Stimulated activated naive CD8-positive, alpha-beta T cell treated with anti-CD3 and anti-CD28 coated beads, Interleukin-15, amount 100 ng/mL, for 72 hours (primary cell): ENCODE data around the gene ZNF770.
A peak's percentile ranks its signal among the peaks of the same experiment; 100 is the strongest.

Source experiments
- ATAC-seq: fragments of 150-1000 bp; cut with Tn5 transposase; 2 replicates; pipeline ENCODE4 v1.10.0; 2021; ENCODE audit warnings: mild to moderate bottlenecking, moderate library complexity
- DNase-seq, 2 donors: peaks; one replicate each; pipeline ENCODE4 v3.0.0; 2021 to 2022
- H3K27ac Mint-ChIP-seq, 2 donors: one replicate each; pipeline ENCODE4 v1.8.0; 2022; ENCODE audit warnings: mild to moderate bottlenecking in 2 of 2, mixed read lengths in 2 of 2, moderate library complexity in 2 of 2
- H3K27me3 Mint-ChIP-seq: one replicate; pipeline ENCODE4 v1.8.0; 2022; ENCODE audit warnings: mixed read lengths
- H3K4me1 Mint-ChIP-seq: one replicate; pipeline ENCODE4 v1.8.0; 2022; ENCODE audit warnings: mild to moderate bottlenecking, mixed read lengths
- H3K4me3 Mint-ChIP-seq, 2 donors: one replicate each; pipeline ENCODE4 v1.8.0; 2022; ENCODE audit warnings: mild to moderate bottlenecking in 2 of 2, mixed read lengths in 2 of 2, moderate library complexity in 1 of 2
- H3K9me3 Mint-ChIP-seq, 2 donors: one replicate each; pipeline ENCODE4 v1.8.0; 2022; ENCODE audit warnings: mixed read lengths in 2 of 2

Gene ZNF770

GRCh38 chr15:34988027-34988902 is at the start of gene ZNF770:
TSS of gene ZNF770 (minus strand) at chr15:34988287. CDS start at chr15:34983434, 4,853 bp downstream.
- ATAC-seq (peak; percentile 94), DNase-seq (peak; percentile 88 to 90)
- Mint-ChIP-seq H3K4me1 (peaks cover 46% of the 10 kb centered on the region), H3K9me3 (no peaks in the 10 kb centered on the region), H3K27me3 (no peaks in the 10 kb centered on the region), H3K4me3 (peak within 1 kb of the TSS; percentile 94 to 98), H3K27ac (peak within 1 kb of the TSS; percentile 99 to 100)

GRCh38 chr15:35028235-35028984 is 40.3 kb upstream of the ZNF770 start:
- Mint-ChIP-seq H3K4me3 (no peak overlapping the region), H3K9me3 (no peaks in the 10 kb centered on the region)

GRCh38 chr15:35023804-35024203 is 35.7 kb upstream of the ZNF770 start:
- Mint-ChIP-seq H3K9me3 (no peaks in the 10 kb centered on the region), H3K27me3 (peaks cover 13% of the 10 kb centered on the region), H3K4me3 (no peak overlapping the region), H3K27ac (no peak overlapping the region), H3K4me1 (no peaks in the 10 kb centered on the region)
- DNase-seq (no peak), ATAC-seq (no peak)

More at GRCh38 chr15:35028235-35028984, 40.3 kb upstream of the ZNF770 start:
- Mint-ChIP-seq H3K27me3 (peaks cover 5% of the 10 kb centered on the region), H3K4me1 (no peaks in the 10 kb centered on the region), H3K27ac (peak overlapping the region in 1 of 2 donors; percentile 54)
- no peak for ATAC-seq
- no peak for DNase-seq

- DNase-seq (no peak), ATAC-seq (no peak)
- H3K9me3 Mint-ChIP-seq = no peaks in the 10 kb centered on the region
- peak overlapping the region in 1 of 2 donors; percentile 10 for H3K27ac Mint-ChIP-seq
- H3K4me3 Mint-ChIP-seq = no peak overlapping the region
- no peaks in the 10 kb centered on the region for H3K4me1 Mint-ChIP-seq
- H3K27me3 Mint-ChIP-seq = peaks cover 8% of the 10 kb centered on the region
These were observed 32.9 kb upstream of the ZNF770 start for GRCh38 chr15:35020974-35021373.

GRCh38 chr15:35019404-35020327 is 31.6 kb upstream of the ZNF770 start:
- no peaks in the 10 kb centered on the region for H3K4me1 Mint-ChIP-seq
- H3K9me3 Mint-ChIP-seq = no peaks in the 10 kb centered on the region
- DNase-seq (no peak), ATAC-seq (no peak)
- H3K27ac Mint-ChIP-seq = peak overlapping the region in 1 of 2 donors; percentile 49
- peaks cover 8% of the 10 kb centered on the region for H3K27me3 Mint-ChIP-seq
- H3K4me3 Mint-ChIP-seq = no peak overlapping the region

- Mint-ChIP-seq H3K27ac (no peak overlapping the region), H3K4me3 (no peak overlapping the region), H3K4me1 (no peaks in the 10 kb centered on the region), H3K27me3 (peaks cover 9% of the 10 kb centered on the region), H3K9me3 (no peaks in the 10 kb centered on the region)
- ATAC-seq (no peak), DNase-seq (no peak)
These were observed 26.2 kb upstream of the ZNF770 start for GRCh38 chr15:35014241-35014640.

GRCh38 chr15:35013370-35013769 is 25.3 kb upstream of the ZNF770 start:
- ATAC-seq = peak; percentile 53
- DNase-seq = no peak
- Mint-ChIP-seq H3K9me3 (no peaks in the 10 kb centered on the region), H3K27me3 (peaks cover 9% of the 10 kb centered on the region), H3K27ac (no peak overlapping the region), H3K4me3 (no peak overlapping the region), H3K4me1 (no peaks in the 10 kb centered on the region)

- Mint-ChIP-seq H3K27me3 (peaks cover 9% of the 10 kb centered on the region), H3K9me3 (no peaks in the 10 kb centered on the region), H3K27ac (peak overlapping the region in 1 of 2 donors; percentile 38), H3K4me3 (no peak overlapping the region), H3K4me1 (no peaks in the 10 kb centered on the region)
- ATAC-seq = no peak
- no peak for DNase-seq
These were observed 19.3 kb upstream of the ZNF770 start for GRCh38 chr15:35007397-35007796.

GRCh38 chr15:35005933-35006332 is 17.8 kb upstream of the ZNF770 start:
- Mint-ChIP-seq H3K4me3 (no peak overlapping the region), H3K9me3 (no peaks in the 10 kb centered on the region), H3K4me1 (no peaks in the 10 kb centered on the region), H3K27me3 (no peaks in the 10 kb centered on the region), H3K27ac (no peak overlapping the region)
- DNase-seq (no peak), ATAC-seq (no peak)

GRCh38 chr15:35003928-35004327 is 15.8 kb upstream of the ZNF770 start:
- Mint-ChIP-seq H3K9me3 (no peaks in the 10 kb centered on the region), H3K4me1 (no peaks in the 10 kb centered on the region), H3K27me3 (peaks cover 3% of the 10 kb centered on the region), H3K4me3 (no peak overlapping the region), H3K27ac (no peak overlapping the region)
- ATAC-seq (no peak), DNase-seq (no peak)

GRCh38 chr15:35000511-35000910 is 12.4 kb upstream of the ZNF770 start:
- no peaks in the 10 kb centered on the region for H3K4me1 Mint-ChIP-seq
- no peak overlapping the region for H3K4me3 Mint-ChIP-seq
- no peak overlapping the region for H3K27ac Mint-ChIP-seq
- no peak for ATAC-seq
- H3K9me3 Mint-ChIP-seq = no peaks in the 10 kb centered on the region
- peaks cover 15% of the 10 kb centered on the region for H3K27me3 Mint-ChIP-seq
- no peak for DNase-seq

GRCh38 chr15:34999906-35000305 is 11.8 kb upstream of the ZNF770 start:
- H3K27ac Mint-ChIP-seq = no peak overlapping the region
- no peaks in the 10 kb centered on the region for H3K9me3 Mint-ChIP-seq
- H3K4me1 Mint-ChIP-seq = no peaks in the 10 kb centered on the region
- ATAC-seq (no peak), DNase-seq (no peak)
- peaks cover 18% of the 10 kb centered on the region for H3K27me3 Mint-ChIP-seq
- no peak overlapping the region for H3K4me3 Mint-ChIP-seq

- Mint-ChIP-seq H3K4me1 (peaks cover 24% of the 10 kb centered on the region), H3K27me3 (peaks cover 18% of the 10 kb centered on the region), H3K4me3 (no peak overlapping the region), H3K9me3 (no peaks in the 10 kb centered on the region), H3K27ac (no peak overlapping the region)
- DNase-seq (no peak), ATAC-seq (no peak)
These were observed 6.8 kb upstream of the ZNF770 start for GRCh38 chr15:34994925-34995324.

GRCh38 chr15:34993877-34994276 is 5.8 kb upstream of the ZNF770 start:
- H3K4me3 Mint-ChIP-seq = peak overlapping the region; percentile 29 to 39
- peak; percentile 89 for ATAC-seq
- H3K27ac Mint-ChIP-seq = peak overlapping the region in 1 of 2 donors; percentile 71

GRCh38 chr15:34993412-34993811 is 5.3 kb upstream of the ZNF770 start:
- Mint-ChIP-seq H3K9me3 (no peaks in the 10 kb centered on the region), H3K27me3 (peaks cover 11% of the 10 kb centered on the region), H3K4me1 (peaks cover 33% of the 10 kb centered on the region), H3K27ac (peak overlapping the region; percentile 43 to 71), H3K4me3 (peak overlapping the region; percentile 29 to 39)
- peak; percentile 75 for ATAC-seq
- DNase-seq = peak in 1 of 2 donors; percentile 11

More at GRCh38 chr15:34993877-34994276, 5.8 kb upstream of the ZNF770 start:
- Mint-ChIP-seq H3K4me1 (peaks cover 33% of the 10 kb centered on the region), H3K27me3 (peaks cover 15% of the 10 kb centered on the region), H3K9me3 (no peaks in the 10 kb centered on the region)
- peak; percentile 4 to 29 for DNase-seq
